ENCODE data around the gene FAM200C.
A peak's percentile ranks its signal among the peaks of the same experiment; 100 is the strongest.

FAM200C gene

DNA sequence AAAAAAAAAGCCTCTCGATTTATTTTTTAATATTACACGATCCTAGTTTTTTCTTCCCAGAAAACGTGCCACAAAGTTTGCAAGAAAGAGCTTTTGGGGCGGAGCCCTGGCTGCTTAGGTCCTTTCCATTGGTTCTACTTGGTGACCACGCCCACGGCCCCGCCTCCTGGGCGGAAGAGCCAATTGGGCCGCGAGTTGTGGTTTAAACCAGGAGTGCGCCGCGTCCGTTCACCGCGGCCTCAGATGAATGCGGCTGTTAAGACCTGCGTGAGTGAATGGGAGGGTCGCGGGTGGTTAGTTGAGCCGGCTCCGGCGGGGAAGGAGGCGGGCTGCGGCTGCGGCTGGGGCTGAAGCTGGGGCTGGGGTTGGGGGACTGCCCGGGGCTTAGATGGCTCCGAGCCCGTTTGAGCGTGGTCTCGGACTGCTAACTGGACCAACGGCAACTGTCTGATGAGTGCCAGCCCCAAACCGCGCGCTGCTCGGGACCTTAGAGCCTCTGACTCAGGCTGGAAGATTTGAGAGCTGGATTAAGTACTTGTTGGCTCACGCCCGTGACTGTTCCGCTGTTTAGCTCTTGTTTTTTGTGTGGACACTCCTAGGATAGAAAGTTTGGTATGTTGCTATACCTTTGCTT is 21.9 kb upstream of the FAM200C start, which contains the start of gene PTTG1:
PTTG1 (plus strand) TSS at position 231 of the 634 bp plus-strand sequence. CDS start 458 bp downstream, outside the sequence.
- peak within 1 kb of the TSS in 20 of 21 experiments; percentile 45 to 90 (median 76) for H3K27ac ChIP-seq
- peak within 1 kb of the TSS; percentile 54 to 78 (median 70) for H3K4me3 ChIP-seq

DNA sequence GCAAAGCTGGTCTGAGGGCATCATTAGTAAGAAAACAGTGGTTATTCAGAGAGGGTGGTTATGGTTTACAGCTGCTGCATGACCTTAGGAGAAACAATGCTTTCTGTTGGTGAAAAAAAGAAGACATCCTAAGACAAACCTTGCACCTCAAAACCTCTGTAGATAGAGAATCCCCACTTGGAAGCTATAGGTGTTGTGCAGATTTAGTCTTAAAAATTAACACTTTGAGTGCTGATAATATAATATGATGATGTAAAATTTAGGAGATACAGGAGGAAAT is 20.4 kb upstream of the FAM200C start:
- Histone ChIP-seq H3K27ac (peak overlapping the region in 8 of 21 experiments; percentile 81 to 91 (median 88)), H3K4me3 (no peak overlapping the region)

DNA sequence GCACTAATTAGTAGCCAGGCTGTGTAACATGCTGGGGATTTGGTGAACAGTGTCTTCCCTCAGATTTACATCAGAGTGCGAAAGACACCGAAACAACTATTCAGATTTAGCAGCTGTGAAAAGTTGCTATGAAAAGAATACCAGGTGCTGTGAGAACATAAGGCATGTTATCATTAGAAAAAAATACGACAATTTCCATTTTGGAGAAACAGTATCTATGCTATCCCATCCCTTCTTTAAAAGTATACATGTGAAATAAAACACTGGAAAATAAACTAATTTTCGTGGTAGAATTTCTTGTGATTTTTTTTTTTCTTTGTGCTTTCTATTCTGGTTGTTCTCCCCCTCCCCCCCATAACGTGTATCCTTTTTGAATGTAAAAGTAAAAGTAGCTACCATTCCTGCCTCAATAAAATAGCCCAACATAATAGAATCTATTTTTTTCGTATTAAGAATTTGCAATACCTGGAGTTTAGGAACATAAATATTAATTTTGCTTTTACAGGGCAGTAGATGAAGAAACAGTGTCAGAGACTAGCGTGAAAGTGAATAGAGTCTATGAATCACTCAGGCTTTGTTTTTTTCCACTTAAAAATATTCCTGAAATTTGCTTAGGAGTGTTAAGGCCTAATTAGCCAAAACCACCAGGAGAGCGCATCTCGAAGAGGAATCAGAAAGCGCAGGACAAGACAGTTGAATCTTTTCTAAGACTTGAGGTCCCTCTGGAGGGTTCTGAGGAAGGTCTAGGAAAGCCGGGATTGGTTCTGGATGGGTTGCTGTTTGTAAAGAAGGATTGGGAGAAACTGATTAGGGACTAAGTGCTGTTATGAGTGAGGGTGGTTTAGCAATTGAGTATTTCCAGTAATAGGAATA is 19.8 kb upstream of the FAM200C start:
- Histone ChIP-seq H3K27ac (peak overlapping the region in 20 of 21 experiments; percentile 72 to 91 (median 87)), H3K4me3 (peak overlapping the region; percentile 70 to 90 (median 81))

DNA sequence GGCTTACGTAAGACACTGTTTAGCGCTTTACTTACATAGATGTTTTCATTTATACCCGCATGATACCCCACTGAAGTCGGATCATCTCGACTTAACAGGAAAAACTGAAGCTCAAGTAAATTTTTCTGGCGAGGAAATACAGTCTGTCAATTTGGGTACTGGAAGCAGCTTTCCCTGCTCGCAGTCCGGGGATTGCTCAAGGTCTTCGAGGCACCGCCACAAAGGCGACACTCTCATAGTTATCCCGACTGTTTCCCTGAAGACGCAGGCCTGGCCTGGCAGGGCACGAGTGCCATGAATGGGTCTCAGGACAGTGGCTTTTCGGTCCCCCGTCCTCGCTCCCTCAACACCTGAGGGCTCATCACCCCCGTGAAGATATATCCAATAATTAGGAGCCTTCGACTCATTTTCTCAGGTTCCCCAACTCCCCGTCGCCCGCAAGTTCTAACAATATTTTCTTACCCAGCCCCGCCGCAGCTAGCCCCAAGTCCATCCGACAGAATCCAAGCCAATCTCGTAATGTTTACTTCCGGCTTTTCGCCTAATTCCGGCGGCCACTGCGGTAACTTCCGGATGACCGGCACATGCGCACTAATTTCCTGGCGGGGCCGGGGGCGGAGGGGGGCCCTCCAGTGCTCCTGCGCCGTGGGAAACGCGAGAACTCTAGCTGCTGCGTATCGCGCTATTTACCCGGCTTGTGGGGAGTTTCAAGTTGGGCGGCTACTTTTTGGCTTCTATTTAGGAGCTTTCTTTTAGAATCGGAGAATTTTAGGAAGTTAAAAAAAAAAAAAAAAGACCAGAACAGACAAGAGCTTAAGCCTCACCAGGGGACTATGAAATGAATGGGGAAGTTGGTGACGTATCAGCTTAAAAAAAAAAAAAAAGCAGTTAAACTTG is 19.0 kb upstream of the FAM200C start, which contains the start of gene SLU7:
SLU7 (minus strand) TSS at position 521 of the 897 bp plus-strand sequence. CDS start 3,787 bp downstream, outside the sequence.
- H3K27ac ChIP-seq: peak within 1 kb of the TSS; percentile 27 to 91 (median 87)

DNA sequence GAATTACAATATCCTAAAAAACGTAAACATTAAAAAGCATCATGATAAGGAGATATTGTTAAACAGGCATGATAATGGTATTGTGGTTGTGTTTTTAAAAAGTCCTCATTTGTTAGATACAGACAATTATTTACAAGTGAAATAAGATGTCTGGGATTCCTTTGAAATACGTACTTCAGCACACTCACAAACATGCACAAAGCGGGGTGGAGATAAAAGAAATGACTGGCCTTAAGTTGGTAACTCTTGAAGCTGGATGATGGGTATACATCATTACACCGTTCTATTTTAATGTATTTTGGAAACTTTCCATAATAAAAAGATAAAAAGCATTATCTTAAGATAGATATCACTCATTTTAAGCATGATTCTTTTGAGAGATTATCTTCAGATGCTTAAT is 1.0 kb downstream of the FAM200C start:
- Histone ChIP-seq H3K27ac (peak overlapping the region in 5 of 21 experiments; percentile 78 to 93 (median 85)), H3K4me3 (peak overlapping the region in 6 of 7 experiments; percentile 44 to 80 (median 58))

More for the DNA sequence above, 19.0 kb upstream of the FAM200C start, which contains the start of gene SLU7:
- H3K4me3 ChIP-seq: peak within 1 kb of the TSS; percentile 70 to 90 (median 81)

DNA sequence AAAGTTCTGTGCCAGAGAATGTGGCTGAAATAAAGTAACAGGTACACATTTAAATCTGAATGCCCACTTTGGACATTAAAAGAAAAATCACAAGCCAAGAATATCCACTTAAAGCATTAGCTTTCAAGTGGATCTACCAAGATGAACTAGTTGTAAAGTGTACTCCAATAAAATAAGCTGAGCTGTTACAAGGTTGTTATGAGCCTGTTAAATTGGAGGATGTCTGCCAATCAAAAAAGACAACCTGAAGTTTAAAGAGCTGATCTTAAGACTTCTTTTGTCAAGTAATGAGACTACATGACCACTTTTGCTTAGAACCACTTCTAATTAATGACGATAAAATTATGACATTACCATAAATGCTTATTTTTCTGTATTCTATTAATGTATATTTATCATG is 2.4 kb downstream of the FAM200C start:
- Histone ChIP-seq H3K27ac (no peak overlapping the region), H3K4me3 (no peak overlapping the region)

DNA sequence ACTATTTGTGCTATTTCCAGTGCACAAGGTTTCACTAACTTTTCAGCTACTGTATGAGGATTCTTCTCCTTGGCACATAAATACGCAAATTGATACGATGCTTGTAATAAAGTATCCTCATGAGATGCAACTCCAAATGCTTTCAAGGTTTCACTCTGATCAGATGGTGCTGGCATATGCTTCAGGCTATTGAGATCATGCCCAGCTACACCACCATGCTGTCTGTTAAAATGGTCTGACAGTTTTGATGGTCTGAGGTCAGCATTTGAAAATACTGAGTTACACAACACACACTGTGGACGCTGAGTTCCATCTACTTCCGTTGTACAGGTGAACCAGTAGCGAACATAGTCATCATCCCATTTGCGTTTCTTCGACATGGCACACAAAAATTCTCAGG is 4.7 kb downstream of the FAM200C start:
- no peak overlapping the region for H3K4me3 ChIP-seq
- no peak overlapping the region for H3K27ac ChIP-seq

DNA sequence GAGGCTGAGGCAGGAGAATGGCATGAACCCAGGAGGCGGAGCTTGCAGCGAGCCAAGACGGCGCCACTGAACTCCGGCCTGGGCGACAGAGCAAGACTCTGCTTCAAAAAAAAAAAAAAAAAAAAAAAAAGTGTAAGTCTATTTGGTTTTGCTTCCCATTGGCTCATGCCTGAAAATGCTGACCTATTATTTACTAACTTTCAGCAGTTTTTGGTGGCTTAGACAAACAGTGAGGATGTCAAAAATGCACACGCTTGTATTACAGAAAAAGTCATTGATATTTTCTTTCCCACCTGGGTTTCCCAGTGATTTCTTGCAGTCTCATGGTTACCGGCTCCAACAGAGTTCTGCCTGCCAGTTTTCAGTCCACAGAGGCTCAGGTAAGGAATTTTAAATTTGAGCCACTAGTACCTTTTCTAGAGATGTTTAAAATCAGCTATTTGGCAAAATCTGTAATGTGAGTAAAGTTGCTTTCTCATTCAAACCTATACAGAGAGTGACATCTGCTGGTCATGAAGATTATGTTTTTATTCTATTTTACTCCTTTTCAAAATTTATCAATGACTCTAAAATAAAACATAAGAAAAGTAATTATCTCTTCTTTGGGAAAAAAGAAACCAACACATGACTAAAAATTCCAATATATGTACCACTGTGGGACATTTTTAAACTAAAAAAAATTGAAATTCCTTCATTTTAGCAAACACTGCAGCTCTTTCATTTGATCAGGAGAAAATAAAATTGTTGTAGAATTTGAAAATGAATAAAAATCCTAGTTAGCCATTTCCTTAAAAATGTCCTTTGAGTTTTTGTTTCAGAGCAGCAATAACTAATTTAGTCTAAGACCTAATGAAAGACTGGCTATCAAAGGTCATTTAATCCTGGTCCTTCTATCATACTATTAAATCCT is 8.8 kb downstream of the FAM200C start:
- Histone ChIP-seq H3K27ac (no peak overlapping the region), H3K4me3 (no peak overlapping the region)

DNA sequence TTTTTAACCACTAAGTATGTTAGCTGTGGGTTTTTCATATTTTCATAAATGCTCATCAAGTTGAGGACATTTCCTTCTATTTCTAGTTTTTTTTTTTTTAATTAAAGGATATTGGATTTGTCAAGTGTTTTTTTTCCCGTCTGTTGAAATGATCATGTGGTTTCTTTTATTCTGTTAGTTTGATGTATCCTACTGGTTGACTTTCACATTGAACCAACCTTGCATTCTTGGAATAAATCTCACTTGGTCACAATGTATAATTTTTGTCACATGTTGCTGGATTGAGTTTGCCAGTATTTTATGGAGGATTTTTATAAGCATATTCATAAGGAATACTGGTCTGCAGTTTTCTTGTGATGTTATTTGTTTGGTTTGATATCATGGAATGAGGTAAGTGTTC is 12.4 kb downstream of the FAM200C start:
- Histone ChIP-seq H3K4me3 (no peak overlapping the region), H3K27ac (no peak overlapping the region)

DNA sequence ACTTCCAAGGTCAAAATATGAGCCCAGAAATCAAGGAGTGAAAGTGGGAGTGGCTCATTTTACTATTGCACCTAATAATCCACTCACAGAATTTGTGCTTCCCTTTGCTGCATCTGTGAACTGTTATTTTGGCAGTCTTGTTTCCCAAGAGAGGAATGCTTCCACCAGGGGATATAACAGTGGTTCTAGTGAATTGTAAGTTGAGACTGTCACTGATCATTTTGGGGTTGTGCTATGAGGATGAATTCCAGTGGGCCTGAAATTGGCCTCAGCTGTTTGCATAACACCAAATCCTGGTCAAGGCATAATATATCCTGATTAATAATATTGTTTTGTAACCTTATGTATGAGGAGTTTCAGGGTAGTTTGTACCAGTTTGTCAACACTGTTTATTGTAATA is 14.4 kb downstream of the FAM200C start:
- Histone ChIP-seq H3K4me3 (no peak overlapping the region), H3K27ac (no peak overlapping the region)

DNA sequence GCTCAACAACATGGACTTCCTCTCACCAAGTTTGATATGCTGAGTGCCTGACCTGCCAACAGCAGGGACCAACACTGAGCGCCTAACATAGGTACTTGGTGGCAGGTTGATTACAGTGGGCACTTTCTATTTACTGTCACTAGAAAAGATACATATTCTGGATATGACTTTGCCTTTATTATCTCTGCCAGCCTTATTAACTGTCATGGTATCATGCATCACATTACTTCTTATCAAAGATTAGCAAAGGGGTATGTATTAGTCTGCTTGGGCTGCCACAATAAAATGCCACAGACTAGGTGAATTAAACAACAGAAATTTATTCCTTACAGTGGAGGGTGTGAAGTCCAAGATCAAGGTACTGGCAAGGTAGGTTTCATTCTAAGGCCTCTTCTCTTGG is 15.2 kb downstream of the FAM200C start:
- Histone ChIP-seq H3K4me3 (no peak overlapping the region), H3K27ac (no peak overlapping the region)

DNA sequence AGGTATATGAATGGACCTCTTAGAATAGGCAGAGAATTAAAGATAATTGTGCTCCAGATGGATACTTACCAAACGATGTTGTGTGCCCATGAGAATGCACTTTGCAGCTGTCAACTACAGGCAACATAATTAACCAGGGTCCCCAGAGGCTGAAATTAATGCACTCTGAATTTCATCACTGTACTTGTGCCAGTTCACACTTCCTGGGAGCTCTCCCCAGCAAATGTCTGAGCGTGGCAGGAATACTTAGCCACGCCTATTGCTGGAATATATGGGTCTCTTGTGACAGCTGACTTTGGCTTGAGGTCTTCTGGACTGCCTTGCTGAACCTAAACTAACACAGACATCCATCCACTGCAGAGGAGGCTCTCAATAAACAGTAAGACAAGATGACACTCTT is 17.5 kb downstream of the FAM200C start:
- Histone ChIP-seq H3K27ac (no peak overlapping the region), H3K4me3 (no peak overlapping the region)

DNA sequence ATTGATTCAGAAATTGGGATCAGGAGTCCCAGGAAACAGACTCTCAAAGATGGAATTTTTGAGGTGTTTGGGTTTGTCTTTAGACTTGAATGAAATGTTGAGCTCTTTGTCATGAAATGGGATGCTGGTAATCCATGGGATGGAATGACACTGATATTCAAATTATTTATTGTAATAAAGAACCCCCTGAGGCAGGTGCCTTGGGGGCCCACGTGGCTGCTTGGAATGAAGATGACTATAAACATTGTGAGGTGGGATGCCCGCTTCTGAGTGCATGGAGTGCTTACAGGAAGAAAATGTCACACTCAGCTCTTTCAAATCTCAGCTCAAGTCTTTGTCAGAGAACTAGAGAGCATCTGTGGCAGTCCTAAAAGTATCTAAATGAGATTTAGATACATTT is 19.8 kb downstream of the FAM200C start:
- H3K27ac ChIP-seq: no peak overlapping the region
- H3K4me3 ChIP-seq: no peak overlapping the region

DNA sequence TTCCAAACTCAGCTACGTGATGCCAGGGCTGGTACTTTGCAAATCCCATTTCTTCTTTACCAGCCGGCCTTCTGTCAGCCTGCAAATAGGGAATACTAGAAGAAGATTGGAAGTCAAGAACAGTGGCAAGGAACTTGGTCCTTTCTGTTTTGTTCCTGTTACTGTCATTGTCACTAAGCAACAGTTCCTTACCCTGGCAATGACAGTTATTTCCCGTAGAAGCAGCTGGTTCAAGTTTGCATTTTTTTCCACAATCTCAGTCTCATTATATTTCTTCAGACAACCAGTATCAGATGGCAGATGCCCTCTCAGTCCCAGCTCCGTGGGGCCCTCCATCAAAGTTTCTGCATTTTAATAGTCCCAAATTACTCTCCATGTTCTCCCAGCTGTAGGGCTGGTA is 20.3 kb downstream of the FAM200C start:
- Histone ChIP-seq H3K27ac (peak overlapping the region in 2 of 21 experiments; percentile 22 to 36), H3K4me3 (no peak overlapping the region)

DNA sequence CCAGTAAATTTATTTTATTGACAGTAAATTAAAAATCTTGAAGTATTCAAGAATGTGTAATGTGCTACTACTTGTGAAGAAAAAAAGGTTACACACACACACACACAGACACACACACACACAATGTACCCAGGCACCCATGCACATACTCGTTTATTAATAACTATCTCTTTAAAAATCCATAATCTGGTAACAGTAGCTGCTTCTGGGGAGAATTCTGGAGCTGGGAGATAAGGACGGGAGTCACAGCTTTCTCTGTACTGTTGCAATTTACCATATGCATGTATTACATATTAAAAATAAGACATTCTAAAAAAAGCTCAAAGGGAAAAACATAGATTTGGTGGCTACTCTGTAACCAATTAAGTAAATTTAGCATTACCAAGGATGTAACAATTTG is 21.5 kb downstream of the FAM200C start:
- Histone ChIP-seq H3K27ac (no peak overlapping the region), H3K4me3 (no peak overlapping the region)

DNA sequence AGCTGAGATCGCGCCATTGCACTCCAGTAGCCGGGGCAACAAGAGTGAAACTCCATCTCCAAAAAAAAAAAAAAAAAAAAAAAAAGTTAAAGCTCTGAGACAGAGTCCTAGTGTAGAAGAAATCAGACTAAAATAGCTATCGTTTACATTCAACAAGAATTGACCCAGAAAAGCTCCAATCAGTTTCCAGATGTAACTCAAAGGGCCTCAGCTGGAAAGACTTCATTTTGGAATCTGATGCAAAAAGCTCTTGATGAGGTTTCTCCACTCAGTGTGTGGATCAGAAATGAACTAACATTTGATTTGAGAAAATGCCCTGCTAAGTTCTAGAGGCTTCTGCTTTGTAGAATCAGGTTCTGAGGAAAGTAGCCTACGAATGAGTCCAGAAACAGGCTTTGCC is 22.2 kb downstream of the FAM200C start:
- no peak overlapping the region for H3K4me3 ChIP-seq
- no peak overlapping the region for H3K27ac ChIP-seq

DNA sequence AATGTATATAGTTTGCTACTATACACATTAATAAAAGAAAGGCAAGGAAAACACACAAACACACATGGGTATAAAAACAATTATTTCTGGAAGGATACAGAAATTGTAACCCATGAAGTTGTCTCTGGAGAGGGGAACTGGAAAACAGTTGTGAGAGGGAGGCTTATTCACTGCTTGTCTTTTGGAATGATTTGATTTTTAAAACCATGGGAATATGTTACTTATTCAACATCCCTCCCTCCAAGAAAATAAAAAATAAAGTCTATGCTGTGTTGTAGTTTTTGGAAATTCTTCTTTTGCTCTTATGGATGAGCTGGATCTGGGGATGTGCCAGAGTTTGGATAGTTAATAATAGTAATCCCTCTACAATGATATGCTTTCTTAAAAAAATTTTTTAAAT is 23.4 kb downstream of the FAM200C start:
- Histone ChIP-seq H3K4me3 (no peak overlapping the region), H3K27ac (no peak overlapping the region)

DNA sequence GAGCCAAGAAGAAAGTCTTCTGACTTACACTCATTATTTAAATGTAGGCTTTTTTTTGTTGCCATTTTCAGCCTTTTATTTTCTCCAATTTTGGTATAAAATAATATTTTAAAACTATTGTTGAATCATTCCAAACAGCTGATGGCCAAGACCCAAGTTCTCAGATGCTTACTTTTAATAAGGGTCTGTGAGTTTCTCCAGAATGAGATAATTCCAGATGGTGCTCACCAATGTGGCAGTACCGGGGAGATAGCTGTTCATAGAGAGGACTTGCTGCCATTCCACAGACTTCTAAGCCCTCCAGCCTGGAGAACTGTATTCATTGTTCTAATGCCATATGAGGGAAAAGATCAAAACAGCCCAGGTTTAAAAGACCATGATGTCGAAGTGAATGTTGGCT is 24.2 kb downstream of the FAM200C start:
- Histone ChIP-seq H3K4me3 (no peak overlapping the region), H3K27ac (no peak overlapping the region)

DNA sequence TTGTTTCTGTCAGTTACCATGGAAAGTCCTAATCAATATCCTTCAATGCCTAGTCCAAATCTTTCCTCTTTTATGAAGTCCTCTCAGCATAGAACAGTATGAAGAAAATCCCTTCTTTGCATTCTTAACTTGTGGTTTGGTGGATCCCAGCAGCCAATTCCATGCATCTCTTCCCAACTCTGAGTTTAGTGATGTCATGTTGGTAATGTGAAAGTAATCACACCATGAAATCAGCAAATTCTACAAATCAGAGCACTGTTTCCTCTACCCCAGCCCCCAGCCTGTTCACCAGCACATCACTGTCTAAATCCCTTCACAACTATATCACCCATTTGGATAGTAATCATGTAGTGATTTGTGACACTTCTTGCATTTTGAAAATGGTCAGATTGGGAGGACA is 24.7 kb downstream of the FAM200C start:
- H3K27ac ChIP-seq: no peak overlapping the region
- no peak overlapping the region for H3K4me3 ChIP-seq

All from skin epidermis (tissue), 12 donors.